Measurements from ENCODE around the gene ARPC1B.

The ARPC1B gene

GRCh38 chr7:99380032-99380822 is 5.7 kb downstream of the ARPC1B start:
- Mint-ChIP-seq H3K4me3 (peak overlapping the region; percentile 24 to 57 (median 49)), H3K27me3 (ENCODE audit: low read depth) (peaks cover 3% of the 10 kb centered on the region), H3K27ac (peak overlapping the region; percentile 34 to 85 (median 84)), H3K36me3 (ENCODE audit: low read depth) (peaks cover 4% of the 10 kb centered on the region), H3K4me1 (peaks cover 13% of the 10 kb centered on the region), H3K9me3 (no peaks in the 10 kb centered on the region)
- TF ChIP-seq CTCF (IDR thresholded peaks at IDR 0.05; ENCODE audit: unreplicated experiment in 3 of 3): no peak

DNA sequence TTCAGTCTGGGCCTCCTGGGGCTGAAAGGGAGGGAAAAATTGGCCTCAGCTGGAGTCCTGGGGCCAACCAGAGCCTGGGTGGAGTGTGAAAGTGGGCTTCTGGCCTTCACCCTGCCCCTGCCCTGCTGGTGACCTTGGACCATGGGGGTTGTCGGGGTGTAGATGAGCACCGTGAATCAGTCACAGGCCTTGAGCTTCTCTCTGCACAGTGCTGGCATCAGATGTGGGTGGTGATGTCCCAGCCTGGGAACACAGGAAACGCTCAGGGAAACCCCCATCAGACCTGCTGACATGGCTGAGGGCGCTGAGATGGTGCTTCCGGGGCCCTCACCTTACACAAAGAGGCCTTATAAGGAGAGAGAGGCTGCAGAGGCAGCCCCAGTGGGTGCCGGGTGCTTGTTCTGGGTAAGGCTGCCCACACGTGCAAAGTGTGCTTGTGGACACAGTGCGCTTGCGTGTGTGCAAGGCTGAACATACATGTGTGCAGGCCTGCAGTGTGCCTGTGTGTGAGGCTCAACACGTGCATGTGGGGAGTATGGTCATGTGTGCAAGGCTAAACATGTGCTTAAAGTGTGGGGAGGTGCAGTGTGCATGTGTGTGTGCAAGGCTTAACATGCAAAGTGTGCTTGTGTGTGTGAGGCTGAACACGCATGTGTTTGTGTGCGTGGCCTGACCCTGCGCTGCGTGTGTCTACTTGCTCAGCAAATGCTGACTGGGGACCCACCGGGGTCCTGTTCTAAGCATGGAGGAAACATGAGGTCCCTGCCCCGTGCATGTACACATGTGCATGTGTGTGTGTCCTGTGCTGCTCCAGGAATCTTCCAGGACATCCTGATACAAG is 6.5 kb downstream of the ARPC1B start:
- H3K27ac Mint-ChIP-seq: peak overlapping the region in 2 of 3 experiments; percentile 28 to 42
- peaks cover 13% of the 10 kb centered on the region for H3K4me1 Mint-ChIP-seq
- TF ChIP-seq CTCF (IDR thresholded peaks at IDR 0.05; ENCODE audit: unreplicated experiment in 3 of 3): no peak
- no peak overlapping the region for H3K4me3 Mint-ChIP-seq
- H3K27me3 Mint-ChIP-seq (ENCODE audit: low read depth): peaks cover 3% of the 10 kb centered on the region
- H3K9me3 Mint-ChIP-seq: no peaks in the 10 kb centered on the region
- peaks cover 4% of the 10 kb centered on the region for H3K36me3 Mint-ChIP-seq (ENCODE audit: low read depth)

- Mint-ChIP-seq H3K36me3 (ENCODE audit: low read depth) (peaks cover 4% of the 10 kb centered on the region), H3K4me1 (peaks cover 13% of the 10 kb centered on the region), H3K9me3 (no peaks in the 10 kb centered on the region), H3K27ac (no peak overlapping the region), H3K27me3 (ENCODE audit: low read depth) (peaks cover 3% of the 10 kb centered on the region), H3K4me3 (no peak overlapping the region)
- no peak for TF ChIP-seq CTCF (IDR thresholded peaks at IDR 0.05; ENCODE audit: unreplicated experiment in 3 of 3)
Measured at GRCh38 chr7:99381664-99382075, 7.1 kb downstream of the ARPC1B start.

DNA sequence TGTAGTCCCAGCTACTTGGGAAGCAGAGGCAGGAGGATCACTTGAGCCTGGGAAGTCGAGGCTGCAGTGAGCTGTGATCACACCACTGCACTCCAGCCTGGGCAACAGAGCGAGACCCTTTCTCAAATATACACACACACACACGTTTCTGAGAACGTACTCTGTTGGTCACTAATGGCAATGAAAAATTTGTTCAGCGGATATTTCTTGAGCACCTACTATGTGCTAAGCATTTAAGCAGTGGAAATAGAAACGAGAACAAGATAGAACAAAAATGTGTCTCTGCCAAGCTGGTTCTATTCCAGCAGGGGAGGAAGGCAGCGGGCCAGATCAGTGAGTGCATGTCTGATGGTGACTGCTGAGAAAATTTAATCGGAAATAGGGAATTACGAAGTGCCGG is 8.7 kb downstream of the ARPC1B start:
- H3K27ac Mint-ChIP-seq: no peak overlapping the region
- no peaks in the 10 kb centered on the region for H3K9me3 Mint-ChIP-seq
- H3K4me1 Mint-ChIP-seq: peaks cover 13% of the 10 kb centered on the region
- H3K36me3 Mint-ChIP-seq (ENCODE audit: low read depth): peaks cover 4% of the 10 kb centered on the region
- no peak overlapping the region for H3K4me3 Mint-ChIP-seq
- peaks cover 3% of the 10 kb centered on the region for H3K27me3 Mint-ChIP-seq (ENCODE audit: low read depth)
- no peak for TF ChIP-seq CTCF (IDR thresholded peaks at IDR 0.05; ENCODE audit: unreplicated experiment in 3 of 3)

DNA sequence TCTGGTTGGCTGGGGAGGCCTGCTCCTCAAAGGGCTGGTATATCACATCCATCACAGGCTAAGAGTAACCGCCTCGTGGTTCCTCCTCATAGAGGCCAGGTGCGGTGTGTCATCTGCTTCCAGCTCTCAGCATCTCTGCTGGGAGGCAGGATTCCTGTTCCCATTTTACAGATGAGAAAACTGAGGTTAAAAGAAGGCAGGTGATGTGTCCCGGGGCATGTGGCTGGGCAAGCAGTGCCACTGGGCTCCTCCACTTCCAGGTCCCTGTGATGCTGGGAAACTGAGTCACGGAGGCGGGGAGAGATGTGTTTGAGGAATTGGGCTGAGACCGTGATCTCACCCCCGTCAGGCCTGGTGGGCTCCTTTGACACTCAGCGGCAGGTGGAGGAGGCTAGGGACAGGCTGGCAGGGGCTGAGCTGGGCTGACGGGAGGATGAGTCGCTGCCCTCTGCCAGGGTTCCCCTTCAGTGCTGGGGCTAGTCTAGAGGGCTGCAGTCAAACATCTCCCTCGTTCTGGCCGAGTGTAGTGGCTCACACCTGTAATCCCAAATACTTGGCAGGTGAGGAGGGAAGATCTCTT is 9.4 kb downstream of the ARPC1B start:
- H3K36me3 Mint-ChIP-seq (ENCODE audit: low read depth): peaks cover 4% of the 10 kb centered on the region
- no peak overlapping the region for H3K4me3 Mint-ChIP-seq
- peaks cover 13% of the 10 kb centered on the region for H3K4me1 Mint-ChIP-seq
- peaks cover 3% of the 10 kb centered on the region for H3K27me3 Mint-ChIP-seq (ENCODE audit: low read depth)
- no peak overlapping the region for H3K27ac Mint-ChIP-seq
- no peaks in the 10 kb centered on the region for H3K9me3 Mint-ChIP-seq
- TF ChIP-seq CTCF (IDR thresholded peaks at IDR 0.05; ENCODE audit: unreplicated experiment in 3 of 3): no peak
